Mammary epithelial cell (primary cell): ENCODE measurements around the gene TAF11L9.

ENCODE experiments used
- CTCF ChIP-seq, 2 donors: IDR thresholded peaks in 1 of 2; conservative IDR thresholded peaks in 1 of 2; 2 replicates each; pipeline ENCODE4 v1.5.1; 2011 to 2012; ENCODE audit warnings: inconsistent platforms in 2 of 2, low read length in 2 of 2, mild to moderate bottlenecking in 2 of 2, control low read depth in 1 of 2, low read depth in 1 of 2; ENCODE audit not compliant: insufficient read depth in 1 of 2; ENCODE audit errors: extremely low read depth in 1 of 2
- EZH2 ChIP-seq: IDR thresholded peaks from 2 replicates; pipeline ENCODE4 v1.6.1; 2012; ENCODE audit warnings: low read length, inconsistent platforms, borderline replicate concordance

GRCh38 chr5:17634160-17634559 lies 40.0 kb upstream of the TAF11L9 start, which contains the start of gene TAF11L14:
- TF ChIP-seq CTCF (conservative IDR thresholded peaks at IDR 0.05 in 1 of 2, IDR thresholded peaks at IDR 0.05 in 1 of 2; ENCODE audit: extremely low read depth in 1 of 2, insufficient read depth in 1 of 2, low read depth in 1 of 2, low read length in 2 of 2) = no peak
- no peak for TF ChIP-seq EZH2
